ENCODE results near the gene KLF2. TPM values are rescaled to one million over a fixed set of nuclear protein-coding genes. Genes with fewer than 3 reads are reported as not detected.

Gene KLF2
- total and polyA plus RNA-seq, 2 donors (not counting 1 experiment from before 2014, with no cell fraction given), result 242 to 3,965 TPM

DNA sequence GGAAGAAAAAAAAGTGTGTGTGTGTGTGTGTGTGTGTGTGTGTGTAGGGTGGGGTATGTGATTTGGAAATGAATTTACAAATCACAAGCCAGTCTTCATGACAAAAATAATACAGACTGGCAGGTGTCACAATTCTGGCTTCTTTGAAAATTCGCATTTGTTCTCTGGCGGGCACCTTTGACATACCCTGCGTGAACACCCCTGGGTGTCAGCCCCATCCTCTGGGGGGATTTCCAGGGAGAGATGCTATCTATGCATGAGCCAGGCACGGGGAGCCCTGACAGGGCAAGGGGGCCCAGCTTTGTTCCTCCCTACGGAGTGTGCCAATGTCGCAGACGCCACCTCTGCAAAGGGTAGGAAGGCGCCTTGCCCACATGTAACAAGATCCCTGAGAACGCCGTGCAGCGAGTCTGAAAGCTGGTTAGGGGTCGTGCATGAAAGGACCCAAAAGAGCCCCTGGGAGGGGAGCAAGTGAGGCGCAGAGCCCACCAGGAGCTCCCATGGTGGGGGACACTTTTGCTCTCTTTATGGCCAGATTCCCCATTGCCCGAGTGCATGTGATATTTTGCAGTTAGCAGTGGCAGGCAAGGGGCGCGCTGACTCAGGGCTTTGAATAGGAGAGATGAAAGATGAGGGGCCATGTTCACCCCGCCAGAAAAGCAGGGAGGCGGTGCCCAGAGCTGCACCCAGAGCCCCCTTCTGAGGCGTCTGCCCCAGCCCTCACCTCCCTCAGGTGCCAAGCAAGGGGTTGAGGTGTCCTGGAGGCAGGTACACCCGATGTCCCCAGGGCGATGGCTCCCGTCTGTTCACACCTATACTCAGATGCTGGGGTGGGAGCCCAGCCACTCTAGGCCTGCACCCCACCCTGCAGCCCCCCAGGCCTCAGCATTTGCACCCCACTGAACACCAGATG, 45.3 kb downstream of the KLF2 start:
- H3K9me3 Mint-ChIP-seq (ENCODE audit: insufficient read depth), result no peaks in the 10 kb centered on the region
- Histone ChIP-seq H3K9me3 (ENCODE audit: control extremely low read depth in 1 of 3, control insufficient read depth in 2 of 3, insufficient read depth in 1 of 3, low read length in 2 of 3) (no peaks in the 10 kb centered on the region), H3K36me3 (replicated peaks in 1 of 2; ENCODE audit: control extremely low read depth in 1 of 2, control insufficient read depth in 1 of 2, extremely low read depth in 1 of 2, insufficient read depth in 2 of 2, low read length in 1 of 2) (peaks cover 2 to 20% of the 10 kb centered on the region in 2 experiments), H3K4me3 (ENCODE audit: control extremely low read depth in 1 of 5, extremely low read depth in 1 of 5, insufficient read depth in 1 of 5, low read depth in 2 of 5, low read length in 4 of 5) (peak overlapping the region in 1 of 5 experiments; percentile 47), H3K4me2 (replicated peaks; ENCODE audit: low read depth, low read length, poor library complexity, severe bottlenecking) (peak overlapping the region; percentile 86), H4K20me1 (ENCODE audit: control insufficient read depth, insufficient read depth, low read length, poor library complexity, severe bottlenecking) (no peaks in the 10 kb centered on the region), H3K4me1 (ENCODE audit: control insufficient read depth in 2 of 2, insufficient read depth in 2 of 2, low read length in 2 of 2) (peaks cover 94 to 100% of the 10 kb centered on the region in 2 donors), H3K79me2 (ENCODE audit: control insufficient read depth, insufficient read depth, low read length) (peaks cover 37% of the 10 kb centered on the region), H3K9ac (ENCODE audit: low read length) (peak overlapping the region; percentile 31), H3K27me3 (replicated peaks in 1 of 4; ENCODE audit: control extremely low read depth in 1 of 4, control insufficient read depth in 3 of 4, insufficient read depth in 4 of 4, low read length in 3 of 4) (no peaks in the 10 kb centered on the region), H2AFZ (ENCODE audit: insufficient read depth, low read depth, low read length, poor library complexity, severe bottlenecking) (no peak overlapping the region), H3K27ac (ENCODE audit: low read length in 2 of 2) (peak overlapping the region; percentile 85 to 94)
- intact Hi-C loops (cut with micrococcal nuclease), result loop anchor here (5.0 kb wide), 1 partner anchor 217 kb away; no protein-coding TSS in a partner anchor
- ATAC-seq (ENCODE audit: low read depth), result no peak
- ChIA-PET CTCF (interaction anchor here (0.7 to 6.1 kb wide), 6 partner anchors 13 to 122 kb away, joined by 3 to 87 read pairs (median 52); no protein-coding TSS in a partner anchor), POLR2A (interaction anchor here (0.5 to 12.1 kb wide), 9 partner anchors 9 to 185 kb away, joined by 3 to 337 read pairs (median 4); partner anchors contain the start of genes FAM32A and KLF2)
- H3K27ac Mint-ChIP-seq, result no peak overlapping the region
- peak; percentile 76 for DNase-seq
- WGBS (ENCODE audit: insufficient coverage), result 50% methylated on average over 20 of the region's 22 CpGs
- H3K4me3 Mint-ChIP-seq, result no peak overlapping the region
- TF ChIP-seq, protein P1, sequence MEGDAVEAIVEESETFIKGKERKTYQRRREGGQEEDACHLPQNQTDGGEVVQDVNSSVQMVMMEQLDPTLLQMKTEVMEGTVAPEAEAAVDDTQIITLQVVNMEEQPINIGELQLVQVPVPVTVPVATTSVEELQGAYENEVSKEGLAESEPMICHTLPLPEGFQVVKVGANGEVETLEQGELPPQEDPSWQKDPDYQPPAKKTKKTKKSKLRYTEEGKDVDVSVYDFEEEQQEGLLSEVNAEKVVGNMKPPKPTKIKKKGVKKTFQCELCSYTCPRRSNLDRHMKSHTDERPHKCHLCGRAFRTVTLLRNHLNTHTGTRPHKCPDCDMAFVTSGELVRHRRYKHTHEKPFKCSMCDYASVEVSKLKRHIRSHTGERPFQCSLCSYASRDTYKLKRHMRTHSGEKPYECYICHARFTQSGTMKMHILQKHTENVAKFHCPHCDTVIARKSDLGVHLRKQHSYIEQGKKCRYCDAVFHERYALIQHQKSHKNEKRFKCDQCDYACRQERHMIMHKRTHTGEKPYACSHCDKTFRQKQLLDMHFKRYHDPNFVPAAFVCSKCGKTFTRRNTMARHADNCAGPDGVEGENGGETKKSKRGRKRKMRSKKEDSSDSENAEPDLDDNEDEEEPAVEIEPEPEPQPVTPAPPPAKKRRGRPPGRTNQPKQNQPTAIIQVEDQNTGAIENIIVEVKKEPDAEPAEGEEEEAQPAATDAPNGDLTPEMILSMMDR (IDR thresholded peaks at IDR 0.05), result no peak
- TF ChIP-seq EZH2 (IDR thresholded peaks at IDR 0.05; ENCODE audit: borderline replicate concordance, insufficient read depth, low read depth, low read length, poor library complexity, severe bottlenecking), result no peak
- no peaks in the 10 kb centered on the region for H3K27me3 Mint-ChIP-seq
- H3K4me1 Mint-ChIP-seq, result peaks cover 38% of the 10 kb centered on the region

All from B cell (primary cell).